AG09309 (cell line): Measurements from ENCODE around the gene GPD2.

Experiments used
- DNase-seq: peaks from one replicate; pipeline ENCODE4 v3.0.0-alpha.2; 2010; ENCODE audit warnings: low read depth
- H3K4me3 ChIP-seq: 2 replicates; pipeline ENCODE4 v1.5.1; 2011; ENCODE audit warnings: mild to moderate bottlenecking, low read depth, low read length, moderate library complexity; ENCODE audit not compliant: control insufficient read depth
- TF ChIP-seq, protein P1 (sequence below): IDR thresholded peaks from 2 replicates; pipeline ENCODE4 v1.5.1; 2011; ENCODE audit warnings: mild to moderate bottlenecking, low read depth, low read length, inconsistent platforms; ENCODE audit not compliant: insufficient read depth, control insufficient read depth; ENCODE audit errors: missing control alignments

GPD2 gene

GRCh38 chr2:156511803-156512202 is 75.6 kb downstream of the GPD2 start:
- TF ChIP-seq, protein P1, sequence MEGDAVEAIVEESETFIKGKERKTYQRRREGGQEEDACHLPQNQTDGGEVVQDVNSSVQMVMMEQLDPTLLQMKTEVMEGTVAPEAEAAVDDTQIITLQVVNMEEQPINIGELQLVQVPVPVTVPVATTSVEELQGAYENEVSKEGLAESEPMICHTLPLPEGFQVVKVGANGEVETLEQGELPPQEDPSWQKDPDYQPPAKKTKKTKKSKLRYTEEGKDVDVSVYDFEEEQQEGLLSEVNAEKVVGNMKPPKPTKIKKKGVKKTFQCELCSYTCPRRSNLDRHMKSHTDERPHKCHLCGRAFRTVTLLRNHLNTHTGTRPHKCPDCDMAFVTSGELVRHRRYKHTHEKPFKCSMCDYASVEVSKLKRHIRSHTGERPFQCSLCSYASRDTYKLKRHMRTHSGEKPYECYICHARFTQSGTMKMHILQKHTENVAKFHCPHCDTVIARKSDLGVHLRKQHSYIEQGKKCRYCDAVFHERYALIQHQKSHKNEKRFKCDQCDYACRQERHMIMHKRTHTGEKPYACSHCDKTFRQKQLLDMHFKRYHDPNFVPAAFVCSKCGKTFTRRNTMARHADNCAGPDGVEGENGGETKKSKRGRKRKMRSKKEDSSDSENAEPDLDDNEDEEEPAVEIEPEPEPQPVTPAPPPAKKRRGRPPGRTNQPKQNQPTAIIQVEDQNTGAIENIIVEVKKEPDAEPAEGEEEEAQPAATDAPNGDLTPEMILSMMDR: no peak
- H3K4me3 ChIP-seq: no peak overlapping the region
- DNase-seq: no peak

DNA sequence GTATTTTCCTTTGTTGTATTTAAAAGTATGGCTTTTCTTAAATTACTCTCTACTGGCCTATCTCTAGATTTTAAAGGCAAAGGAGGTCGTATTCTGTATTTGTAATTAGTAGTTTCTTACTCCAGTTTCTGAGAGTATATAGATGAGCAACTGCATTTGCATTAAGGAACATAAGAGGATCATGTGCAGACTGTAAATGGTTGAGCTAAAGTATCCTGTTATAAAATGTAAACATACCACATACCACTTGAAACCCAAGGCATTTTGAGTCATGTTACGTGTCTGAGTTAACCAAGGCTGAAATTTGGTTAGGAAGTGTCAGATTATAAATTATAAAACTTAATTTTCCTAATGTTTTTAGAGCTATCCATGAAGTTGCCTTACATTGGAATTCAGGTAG is 76.3 kb downstream of the GPD2 start:
- DNase-seq: no peak
- TF ChIP-seq, protein P1: no peak
- no peak overlapping the region for H3K4me3 ChIP-seq

DNA sequence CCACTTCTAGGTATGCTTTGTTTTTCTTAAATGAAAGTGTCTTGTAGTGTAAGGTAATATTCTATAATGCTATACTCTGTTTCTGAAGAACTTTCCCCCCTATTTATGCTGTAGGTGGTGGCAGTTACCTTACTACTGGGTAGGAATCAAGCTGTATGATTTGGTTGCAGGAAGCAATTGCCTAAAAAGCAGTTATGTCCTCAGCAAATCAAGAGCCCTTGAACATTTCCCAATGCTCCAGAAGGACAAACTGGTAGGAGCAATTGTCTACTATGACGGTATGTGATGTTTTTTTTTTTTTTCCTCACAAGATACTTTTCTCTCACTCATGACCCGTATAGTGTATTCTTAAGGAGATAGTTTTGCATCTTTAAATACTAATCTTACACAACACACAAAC is 77.0 kb downstream of the GPD2 start:
- TF ChIP-seq, protein P1: no peak
- H3K4me3 ChIP-seq: no peak overlapping the region
- no peak for DNase-seq

- DNase-seq: no peak
- TF ChIP-seq, protein P1: no peak
- H3K4me3 ChIP-seq: no peak overlapping the region
These were observed 81.2 kb downstream of the GPD2 start for GRCh38 chr2:156517419-156517818.

- no peak for DNase-seq
- TF ChIP-seq, protein P1: no peak
- no peak overlapping the region for H3K4me3 ChIP-seq
These were observed 82.0 kb downstream of the GPD2 start for GRCh38 chr2:156518138-156518537.

DNA sequence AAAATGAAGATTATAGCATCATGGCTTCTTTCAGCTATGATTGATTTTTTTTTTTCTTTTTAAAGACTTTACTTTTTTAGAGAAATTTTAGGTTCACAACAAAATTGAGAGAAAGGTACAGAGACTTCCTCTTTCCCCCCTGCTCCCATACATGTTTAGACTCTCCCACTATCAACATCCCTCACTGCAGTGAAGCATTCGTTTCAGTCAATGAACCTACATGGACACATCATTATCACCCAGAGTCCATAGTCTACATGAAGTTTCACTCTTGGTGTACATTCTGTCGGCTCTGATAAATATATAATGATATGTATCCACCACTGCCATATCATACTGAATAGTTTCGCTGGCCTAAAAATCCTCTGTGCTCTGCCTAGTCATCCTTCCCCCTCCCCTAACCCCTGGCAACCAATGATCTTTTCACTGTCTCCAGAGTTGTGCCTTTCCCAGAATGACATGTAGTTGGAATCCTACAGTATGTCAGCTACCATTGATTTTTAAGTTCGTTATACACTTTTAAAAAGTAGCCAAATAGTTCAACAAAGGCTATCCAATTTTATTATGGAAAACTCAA is 86.8 kb downstream of the GPD2 start:
- TF ChIP-seq, protein P1: no peak
- no peak overlapping the region for H3K4me3 ChIP-seq
- no peak for DNase-seq
